Mammary epithelial cell (primary cell): ENCODE measurements around the gene PDE11A.

Experiments used
- EZH2 ChIP-seq: IDR thresholded peaks from 2 replicates; pipeline ENCODE4 v1.6.1; 2012; ENCODE audit warnings: low read length, inconsistent platforms, borderline replicate concordance
- TF ChIP-seq, protein P1 (sequence below), 2 donors: IDR thresholded peaks in 1 of 2; conservative IDR thresholded peaks in 1 of 2; 2 replicates each; pipeline ENCODE4 v1.5.1; 2011 to 2012; ENCODE audit warnings: inconsistent platforms in 2 of 2, low read length in 2 of 2, mild to moderate bottlenecking in 2 of 2, control low read depth in 1 of 2, low read depth in 1 of 2; ENCODE audit not compliant: insufficient read depth in 1 of 2; ENCODE audit errors: extremely low read depth in 1 of 2

DNA sequence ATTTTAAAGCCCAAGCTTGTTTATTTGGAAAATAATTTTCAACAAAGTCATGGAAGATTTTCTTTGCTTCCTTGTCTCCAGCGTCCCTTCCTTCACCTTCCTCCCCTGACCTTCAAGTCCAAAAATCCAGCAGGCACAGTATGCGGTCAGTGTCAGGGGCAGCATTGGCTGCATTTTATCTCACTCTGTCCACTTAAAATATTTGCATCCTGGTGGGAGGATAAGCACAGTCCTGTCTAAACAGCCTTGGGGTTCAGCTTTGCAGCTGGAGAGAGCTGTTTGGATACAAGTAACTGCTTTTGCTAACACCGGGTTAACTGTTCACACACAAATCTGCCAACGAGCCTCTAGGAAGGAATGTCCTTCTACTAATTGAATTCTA, 318.1 kb downstream of the PDE11A start:
- TF ChIP-seq, protein P1, sequence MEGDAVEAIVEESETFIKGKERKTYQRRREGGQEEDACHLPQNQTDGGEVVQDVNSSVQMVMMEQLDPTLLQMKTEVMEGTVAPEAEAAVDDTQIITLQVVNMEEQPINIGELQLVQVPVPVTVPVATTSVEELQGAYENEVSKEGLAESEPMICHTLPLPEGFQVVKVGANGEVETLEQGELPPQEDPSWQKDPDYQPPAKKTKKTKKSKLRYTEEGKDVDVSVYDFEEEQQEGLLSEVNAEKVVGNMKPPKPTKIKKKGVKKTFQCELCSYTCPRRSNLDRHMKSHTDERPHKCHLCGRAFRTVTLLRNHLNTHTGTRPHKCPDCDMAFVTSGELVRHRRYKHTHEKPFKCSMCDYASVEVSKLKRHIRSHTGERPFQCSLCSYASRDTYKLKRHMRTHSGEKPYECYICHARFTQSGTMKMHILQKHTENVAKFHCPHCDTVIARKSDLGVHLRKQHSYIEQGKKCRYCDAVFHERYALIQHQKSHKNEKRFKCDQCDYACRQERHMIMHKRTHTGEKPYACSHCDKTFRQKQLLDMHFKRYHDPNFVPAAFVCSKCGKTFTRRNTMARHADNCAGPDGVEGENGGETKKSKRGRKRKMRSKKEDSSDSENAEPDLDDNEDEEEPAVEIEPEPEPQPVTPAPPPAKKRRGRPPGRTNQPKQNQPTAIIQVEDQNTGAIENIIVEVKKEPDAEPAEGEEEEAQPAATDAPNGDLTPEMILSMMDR (conservative IDR thresholded peaks at IDR 0.05 in 1 of 2, IDR thresholded peaks at IDR 0.05 in 1 of 2; ENCODE audit: extremely low read depth in 1 of 2, insufficient read depth in 1 of 2, low read depth in 1 of 2, low read length in 2 of 2) = no peak
- TF ChIP-seq EZH2 = no peak
